ENCODE data around the gene SH3RF3.

GRCh38 chr2:109513749-109514588 is 385.0 kb downstream of the SH3RF3 start:
- TF ChIP-seq GATA2 (IDR thresholded peaks at IDR 0.05; ENCODE audit: low read depth, low read length) (no peak), GATA3 (IDR thresholded peaks at IDR 0.05; ENCODE audit: low read depth, low read length) (no peak)
